CD8-positive, alpha-beta memory T cell (primary cell): Measurements from ENCODE around the gene RPH3AL. TPM values are rescaled to one million over a fixed set of nuclear protein-coding genes. Genes with fewer than 3 reads are reported as not detected.

Experiments used
- CTCF ChIA-PET: fragments of 350-600 bp; sonication (Branson Sonifier 250); formaldehyde crosslinking; loops from one replicate; lab custom pipeline; 2021; ENCODE audit warnings: antibody characterized with exemption; lab: Charles Lee
- POLR2A ChIA-PET: fragments of 350-600 bp; sonication (Branson Sonifier 250); formaldehyde crosslinking; loops from one replicate; lab custom pipeline; 2021; ENCODE audit warnings: antibody characterized with exemption; lab: Charles Lee
- DNase-seq, 5 donors: peaks; one replicate each; pipeline versions ENCODE4 v3.0.0 to v3.0.0-alpha.2; 2020 to 2022; ENCODE audit warnings: mixed read lengths in 1 of 5
- H3K27ac ChIP-seq: one replicate; pipeline ENCODE4 v1.7.0; 2013; ENCODE audit warnings: low read depth, mild to moderate bottlenecking, low read length, moderate library complexity
- H3K27me3 ChIP-seq: 2 replicates; pipeline ENCODE4 v1.7.0; 2013; ENCODE audit warnings: low read length, mild to moderate bottlenecking; ENCODE audit not compliant: insufficient read depth, poor library complexity, severe bottlenecking
- H3K36me3 ChIP-seq: 2 replicates; pipeline ENCODE4 v1.7.0; 2013; ENCODE audit warnings: mild to moderate bottlenecking, low read length, moderate library complexity; ENCODE audit not compliant: insufficient read depth
- H3K4me1 ChIP-seq: 2 replicates; pipeline ENCODE4 v1.7.0; 2013; ENCODE audit warnings: mild to moderate bottlenecking, low read length, moderate library complexity; ENCODE audit not compliant: insufficient read depth
- H3K4me3 ChIP-seq: 2 replicates; pipeline ENCODE4 v1.7.0; 2013; ENCODE audit warnings: mild to moderate bottlenecking, low read length
- H3K9me3 ChIP-seq: 2 replicates; pipeline ENCODE4 v1.7.0; 2013; ENCODE audit warnings: mild to moderate bottlenecking, low read length
- H3K27ac Mint-ChIP-seq, 8 donors: one replicate each; pipeline ENCODE4 v1.8.0; 2020 to 2021; ENCODE audit warnings: mixed read lengths in 8 of 8, mild to moderate bottlenecking in 6 of 8, inconsistent platforms in 3 of 8, moderate library complexity in 3 of 8
- H3K27me3 Mint-ChIP-seq, 2 donors: one replicate each; pipeline ENCODE4 v1.8.0; 2020 to 2021; ENCODE audit warnings: mixed read lengths in 2 of 2, mild to moderate bottlenecking in 1 of 2, moderate library complexity in 1 of 2
- H3K36me3 Mint-ChIP-seq, 3 donors: one replicate each; pipeline ENCODE4 v1.8.0; 2020 to 2021; ENCODE audit warnings: mixed read lengths in 3 of 3, inconsistent platforms in 1 of 3, mild to moderate bottlenecking in 1 of 3
- H3K4me1 Mint-ChIP-seq, 3 donors: one replicate each; pipeline ENCODE4 v1.8.0; 2020 to 2021; ENCODE audit warnings: mixed read lengths in 3 of 3, inconsistent platforms in 1 of 3, mild to moderate bottlenecking in 1 of 3
- H3K4me3 Mint-ChIP-seq, 7 donors: one replicate each; pipeline ENCODE4 v1.8.0; 2020 to 2021; ENCODE audit warnings: mixed read lengths in 7 of 7, mild to moderate bottlenecking in 6 of 7, moderate library complexity in 4 of 7, inconsistent platforms in 2 of 7
- H3K9me3 Mint-ChIP-seq, 5 donors: one replicate each; pipeline ENCODE4 v1.8.0; 2020 to 2022; ENCODE audit warnings: mixed read lengths in 5 of 5, mild to moderate bottlenecking in 3 of 5, moderate library complexity in 2 of 5, inconsistent platforms in 1 of 5
- polyA plus RNA-seq: library from polyadenylated mRNA; unstranded; fragments of 300-500 nt; fragmentation: Illumina TruSeq; gene quantifications from one replicate; pipeline ENCODE4 v1.2.3, GENCODE V29; 2021
- total RNA-seq, 2 experiments: library from RNA; stranded (reverse); gene quantifications; one replicate each; pipeline ENCODE4 v1.2.3, GENCODE V29; 2021

RPH3AL gene
- total and polyA plus RNA-seq, 3 experiments from 2014 or later = 0.91 to 3.7 (median 2.0) TPM

DNA sequence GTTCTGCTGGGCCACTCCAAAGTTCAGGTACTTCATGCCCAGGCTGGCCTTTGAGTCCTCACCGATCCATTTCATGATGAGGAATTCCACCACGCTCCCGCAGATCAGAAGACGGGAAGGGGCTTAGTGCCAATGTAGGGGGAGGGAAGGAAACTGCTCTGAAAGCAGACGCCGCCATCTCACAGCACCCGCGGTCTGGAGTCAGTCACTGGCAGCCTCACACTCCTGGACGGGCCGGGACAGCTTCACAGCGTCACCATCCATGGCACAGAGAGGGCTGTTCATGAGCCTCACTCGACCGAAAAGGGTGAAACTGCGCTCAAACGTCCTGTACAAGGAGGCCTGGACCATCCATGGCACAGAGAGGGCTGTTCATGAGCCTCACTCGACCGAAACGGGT is 62.0 kb downstream of the RPH3AL start:
- Mint-ChIP-seq H3K27ac (no peak overlapping the region), H3K4me1 (peaks cover 3 to 7% (median 4%) of the 10 kb centered on the region in 3 donors), H3K27me3 (peaks cover 4 to 8% of the 10 kb centered on the region in 2 donors), H3K9me3 (no peaks in the 10 kb centered on the region), H3K4me3 (no peak overlapping the region), H3K36me3 (peaks cover 0 to 2% (median 0%) of the 10 kb centered on the region in 3 donors)
- no peaks in the 10 kb centered on the region for H3K9me3 ChIP-seq
- CTCF ChIA-PET = no interaction called here
- POLR2A ChIA-PET = no interaction called here
- no peak overlapping the region for H3K27ac ChIP-seq
- peak in 1 of 5 donors; percentile 9 for DNase-seq
- no peaks in the 10 kb centered on the region for H3K27me3 ChIP-seq
- no peak overlapping the region for H3K4me3 ChIP-seq
- no peaks in the 10 kb centered on the region for H3K36me3 ChIP-seq
- H3K4me1 ChIP-seq = no peaks in the 10 kb centered on the region

DNA sequence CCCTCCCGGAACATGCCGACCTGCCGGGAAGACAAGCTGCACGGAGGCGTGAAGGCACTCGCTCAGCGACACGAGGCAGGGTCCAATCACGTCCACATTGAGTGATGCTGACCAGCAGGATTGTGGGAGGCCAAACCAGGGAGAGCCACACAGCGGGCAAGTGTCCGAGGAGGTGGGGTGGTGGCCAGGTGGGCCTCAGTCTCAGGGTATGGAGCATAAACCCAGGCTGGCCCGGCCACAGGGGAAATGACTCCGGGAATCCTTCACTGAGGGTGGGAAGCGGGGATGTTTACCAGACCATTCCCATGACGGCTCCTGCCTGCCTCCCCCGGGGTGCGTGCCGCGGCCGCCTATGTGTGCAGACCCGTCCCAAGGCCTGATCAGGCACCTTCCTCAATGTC is 62.5 kb downstream of the RPH3AL start:
- H3K9me3 Mint-ChIP-seq = no peaks in the 10 kb centered on the region
- peaks cover 4 to 8% of the 10 kb centered on the region in 2 donors for H3K27me3 Mint-ChIP-seq
- H3K4me1 Mint-ChIP-seq = peaks cover 3 to 7% (median 4%) of the 10 kb centered on the region in 3 donors
- H3K27ac ChIP-seq = no peak overlapping the region
- CTCF ChIA-PET = no interaction called here
- H3K27me3 ChIP-seq = no peaks in the 10 kb centered on the region
- peak in 1 of 5 donors; percentile 37 for DNase-seq
- H3K36me3 ChIP-seq = no peaks in the 10 kb centered on the region
- peaks cover 0 to 2% (median 0%) of the 10 kb centered on the region in 3 donors for H3K36me3 Mint-ChIP-seq
- no peaks in the 10 kb centered on the region for H3K4me1 ChIP-seq
- POLR2A ChIA-PET = no interaction called here
- H3K27ac Mint-ChIP-seq = no peak overlapping the region
- H3K4me3 ChIP-seq = no peak overlapping the region
- H3K9me3 ChIP-seq = no peaks in the 10 kb centered on the region
- no peak overlapping the region for H3K4me3 Mint-ChIP-seq

DNA sequence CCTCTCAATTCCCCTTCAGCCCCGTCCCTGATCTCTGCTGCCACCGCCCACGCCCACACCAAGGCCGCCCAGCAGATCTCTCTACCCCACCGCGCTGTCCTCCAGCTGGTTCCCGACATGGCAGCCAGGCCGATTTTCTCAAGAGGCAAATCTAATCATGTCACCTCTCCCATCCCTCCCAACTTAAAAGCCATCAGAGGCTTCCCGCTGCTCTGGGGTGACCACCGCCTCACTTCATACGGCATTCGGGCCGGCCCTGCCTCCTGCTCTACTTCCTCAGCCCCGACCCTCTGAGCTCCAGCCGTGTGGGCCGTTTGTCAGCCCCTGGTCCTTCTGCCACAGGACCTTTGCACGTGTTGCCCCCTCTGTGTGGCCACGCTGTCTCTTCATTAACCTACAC is 63.2 kb downstream of the RPH3AL start:
- Mint-ChIP-seq H3K4me3 (no peak overlapping the region), H3K36me3 (peaks cover 0 to 2% (median 0%) of the 10 kb centered on the region in 3 donors), H3K4me1 (peaks cover 3 to 7% (median 4%) of the 10 kb centered on the region in 3 donors), H3K27ac (peak overlapping the region in 2 of 8 donors; percentile 17 to 81), H3K9me3 (no peaks in the 10 kb centered on the region), H3K27me3 (peaks cover 4 to 8% of the 10 kb centered on the region in 2 donors)
- Histone ChIP-seq H3K4me3 (no peak overlapping the region), H3K9me3 (no peaks in the 10 kb centered on the region), H3K4me1 (no peaks in the 10 kb centered on the region), H3K27ac (no peak overlapping the region), H3K27me3 (no peaks in the 10 kb centered on the region), H3K36me3 (no peaks in the 10 kb centered on the region)
- CTCF ChIA-PET = no interaction called here
- peak in 1 of 5 donors; percentile 26 for DNase-seq
- POLR2A ChIA-PET = no interaction called here

DNA sequence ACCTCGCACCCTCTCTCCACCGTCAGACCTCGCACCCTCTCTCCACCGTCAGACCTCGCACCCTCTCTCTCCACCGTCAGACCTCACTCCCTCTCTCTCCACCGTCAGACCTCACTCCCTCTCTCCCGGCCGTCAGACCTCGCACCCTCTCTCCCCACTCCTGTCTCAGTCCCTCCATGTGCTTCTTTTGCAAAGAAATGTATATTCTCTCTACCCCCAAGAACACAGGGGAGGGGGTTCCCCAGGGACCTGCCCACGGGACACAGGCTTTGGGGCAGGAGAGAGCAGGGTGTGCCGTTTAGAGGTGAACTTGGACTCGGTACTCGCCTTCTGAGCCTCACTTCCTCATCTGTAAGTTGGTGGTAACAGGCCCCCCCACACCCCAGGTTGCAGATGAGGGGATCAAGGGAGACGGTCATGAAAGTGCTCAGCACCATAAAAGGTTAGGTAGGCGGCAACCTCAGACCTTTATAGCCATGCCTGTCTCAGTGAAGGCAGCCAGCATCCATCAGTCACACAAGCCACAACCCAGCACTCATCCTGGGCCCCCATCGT is 63.7 kb downstream of the RPH3AL start:
- Mint-ChIP-seq H3K9me3 (no peaks in the 10 kb centered on the region), H3K27ac (peak overlapping the region in 1 of 8 donors; percentile 17), H3K4me3 (no peak overlapping the region), H3K4me1 (peaks cover 3 to 7% (median 4%) of the 10 kb centered on the region in 3 donors), H3K27me3 (peaks cover 3% of the 10 kb centered on the region in 2 donors), H3K36me3 (no peaks in the 10 kb centered on the region)
- Histone ChIP-seq H3K36me3 (no peaks in the 10 kb centered on the region), H3K27ac (no peak overlapping the region), H3K4me3 (no peak overlapping the region), H3K27me3 (no peaks in the 10 kb centered on the region), H3K9me3 (no peaks in the 10 kb centered on the region), H3K4me1 (no peaks in the 10 kb centered on the region)
- ChIA-PET POLR2A (no interaction called here), CTCF (no interaction called here)
- peak in 1 of 5 donors; percentile 13 for DNase-seq

DNA sequence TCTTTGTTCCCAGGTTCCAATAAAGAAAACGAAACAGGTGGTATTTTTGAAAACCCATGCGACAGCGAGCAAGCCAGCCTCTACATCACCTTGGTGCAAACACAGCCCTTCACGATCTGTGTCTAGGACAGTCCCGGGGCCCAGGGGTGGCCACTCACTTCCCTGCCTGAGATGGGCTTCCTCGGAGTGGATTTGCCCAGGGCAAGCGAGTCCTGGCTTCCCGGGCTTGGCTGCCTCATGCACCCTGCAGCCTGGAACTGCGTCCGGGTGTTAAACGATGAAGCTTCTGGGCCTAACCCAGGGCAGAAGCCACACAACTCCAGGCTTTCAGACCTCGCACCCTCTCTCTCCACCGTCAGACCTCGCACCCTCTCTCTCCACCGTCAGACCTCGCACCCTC is 66.0 kb downstream of the RPH3AL start:
- CTCF ChIA-PET = no interaction called here
- Histone ChIP-seq H3K36me3 (no peaks in the 10 kb centered on the region), H3K27me3 (no peaks in the 10 kb centered on the region), H3K4me3 (no peak overlapping the region), H3K4me1 (no peaks in the 10 kb centered on the region), H3K9me3 (no peaks in the 10 kb centered on the region), H3K27ac (no peak overlapping the region)
- Mint-ChIP-seq H3K27me3 (no peaks in the 10 kb centered on the region), H3K36me3 (no peaks in the 10 kb centered on the region), H3K4me1 (peaks cover 0 to 5% (median 0%) of the 10 kb centered on the region in 3 donors), H3K9me3 (no peaks in the 10 kb centered on the region), H3K27ac (peak overlapping the region in 1 of 8 donors; percentile 5), H3K4me3 (no peak overlapping the region)
- peak in 1 of 5 donors; percentile 33 for DNase-seq
- POLR2A ChIA-PET = no interaction called here

DNA sequence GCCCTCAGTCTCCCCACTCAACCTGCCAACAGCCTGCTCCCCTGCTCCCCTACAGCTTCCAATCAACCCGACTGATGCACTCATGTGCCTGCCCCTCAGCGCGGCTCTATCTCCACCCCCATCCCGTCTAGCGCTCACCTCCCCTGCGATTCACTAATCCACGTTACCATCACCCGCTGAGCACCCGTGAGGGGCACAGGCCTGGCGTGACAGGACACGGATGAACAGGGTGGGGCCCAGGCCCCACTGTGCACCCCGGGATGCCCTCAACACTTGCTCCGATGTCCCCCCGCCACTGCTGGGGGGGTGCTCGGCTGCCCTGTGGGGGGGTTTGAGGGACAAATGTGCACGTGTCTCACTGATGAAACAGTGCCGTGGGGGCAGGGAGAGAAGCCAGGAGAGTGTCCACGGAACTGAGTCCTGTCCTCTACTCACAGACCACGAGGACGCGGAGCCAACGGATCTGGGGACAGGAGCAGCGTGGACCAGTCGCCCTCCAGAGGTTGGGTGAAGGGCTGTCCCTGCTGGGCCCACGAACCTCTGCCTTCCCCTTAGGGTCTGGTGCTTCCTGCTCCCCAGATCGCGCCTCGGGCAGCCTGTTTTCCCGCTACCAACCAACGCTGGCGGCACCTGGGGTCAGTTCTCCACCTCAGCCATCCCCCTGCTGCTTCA is 66.7 kb downstream of the RPH3AL start:
- CTCF ChIA-PET = no interaction called here
- Mint-ChIP-seq H3K4me1 (peaks cover 0 to 5% (median 0%) of the 10 kb centered on the region in 3 donors), H3K4me3 (no peak overlapping the region), H3K9me3 (no peaks in the 10 kb centered on the region), H3K27me3 (no peaks in the 10 kb centered on the region), H3K27ac (no peak overlapping the region), H3K36me3 (no peaks in the 10 kb centered on the region)
- Histone ChIP-seq H3K27me3 (no peaks in the 10 kb centered on the region), H3K4me3 (no peak overlapping the region), H3K4me1 (no peaks in the 10 kb centered on the region), H3K36me3 (no peaks in the 10 kb centered on the region), H3K27ac (no peak overlapping the region), H3K9me3 (no peaks in the 10 kb centered on the region)
- POLR2A ChIA-PET = no interaction called here
- peak in 1 of 5 donors; percentile 40 for DNase-seq

DNA sequence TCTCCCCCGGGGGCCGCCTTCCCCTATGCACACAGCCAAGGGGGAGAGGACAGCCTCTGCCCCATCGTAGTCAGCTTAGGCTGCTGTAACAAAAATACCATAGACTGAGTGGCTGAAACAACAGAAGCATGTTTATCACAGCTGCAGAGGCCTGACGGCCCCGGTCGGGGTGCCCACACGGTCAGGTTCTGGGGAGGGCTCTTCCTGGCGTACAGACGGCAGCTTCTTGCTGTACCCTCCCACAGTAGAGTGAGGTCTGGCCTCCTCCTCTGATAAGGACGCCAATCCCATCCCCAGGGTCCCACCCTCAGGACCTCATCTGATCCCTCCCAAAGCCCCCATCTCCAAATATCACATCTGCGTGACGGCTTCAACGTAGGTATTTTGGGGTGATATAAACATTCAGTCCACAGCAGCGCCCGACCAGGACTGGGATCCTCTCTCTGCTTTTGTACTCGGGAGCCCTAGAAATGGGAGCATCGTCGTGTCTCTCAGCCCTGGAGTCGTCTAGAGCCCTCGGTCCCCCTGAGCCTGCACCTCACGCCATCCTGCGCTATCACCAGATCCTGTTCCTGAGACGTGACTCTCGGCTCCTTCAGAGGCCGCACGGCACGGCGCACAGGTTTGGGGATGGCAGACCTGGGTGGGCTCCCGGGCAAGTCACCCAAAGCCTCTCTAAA is 67.8 kb downstream of the RPH3AL start:
- ChIA-PET POLR2A (no interaction called here), CTCF (no interaction called here)
- peaks cover 0 to 2% of the 10 kb centered on the region in 2 donors for H3K27me3 Mint-ChIP-seq
- H3K4me3 Mint-ChIP-seq = no peak overlapping the region
- Histone ChIP-seq H3K27me3 (no peaks in the 10 kb centered on the region), H3K27ac (no peak overlapping the region), H3K4me3 (no peak overlapping the region), H3K9me3 (no peaks in the 10 kb centered on the region), H3K36me3 (no peaks in the 10 kb centered on the region), H3K4me1 (no peaks in the 10 kb centered on the region)
- peak in 1 of 5 donors; percentile 20 for DNase-seq
- no peak overlapping the region for H3K27ac Mint-ChIP-seq
- no peaks in the 10 kb centered on the region for H3K36me3 Mint-ChIP-seq
- peaks cover 0 to 5% (median 0%) of the 10 kb centered on the region in 3 donors for H3K4me1 Mint-ChIP-seq
- no peaks in the 10 kb centered on the region for H3K9me3 Mint-ChIP-seq
